Amygdala (tissue), 56 donors: Measurements from ENCODE around the gene LHX5.
A peak's percentile ranks its signal among the peaks of the same experiment; 100 is the strongest.

Experiments
- DNase-seq, 56 donors: peaks; one replicate each; lab custom pipeline; 2025; lab: John Stamatoyannopoulos, UW

LHX5 gene

DNA sequence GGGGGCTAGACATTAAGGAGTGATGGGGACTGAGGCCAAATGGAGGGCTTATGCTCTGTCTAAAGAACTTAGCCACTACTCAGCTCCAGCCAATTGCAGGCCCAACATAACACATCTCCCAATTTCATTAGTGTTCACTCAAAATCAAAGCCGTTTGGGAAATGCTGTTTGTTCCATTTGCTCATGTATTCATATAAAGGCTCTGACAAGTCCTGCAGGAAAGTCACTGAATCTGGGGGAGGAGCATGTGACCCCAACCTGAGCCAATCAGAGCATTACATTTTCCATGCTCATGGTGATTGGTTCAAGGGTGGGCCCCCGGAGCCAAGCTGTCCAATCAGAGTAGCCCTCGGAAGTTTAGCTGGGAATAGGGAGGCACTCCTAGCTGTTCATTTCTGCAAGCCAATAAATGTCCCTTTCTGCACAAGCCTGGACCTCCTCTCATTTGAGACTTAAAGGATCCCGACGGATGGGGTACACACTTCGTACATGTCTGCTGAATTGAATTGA, 28.6 kb downstream of the LHX5 start:
- no peak for DNase-seq

DNA sequence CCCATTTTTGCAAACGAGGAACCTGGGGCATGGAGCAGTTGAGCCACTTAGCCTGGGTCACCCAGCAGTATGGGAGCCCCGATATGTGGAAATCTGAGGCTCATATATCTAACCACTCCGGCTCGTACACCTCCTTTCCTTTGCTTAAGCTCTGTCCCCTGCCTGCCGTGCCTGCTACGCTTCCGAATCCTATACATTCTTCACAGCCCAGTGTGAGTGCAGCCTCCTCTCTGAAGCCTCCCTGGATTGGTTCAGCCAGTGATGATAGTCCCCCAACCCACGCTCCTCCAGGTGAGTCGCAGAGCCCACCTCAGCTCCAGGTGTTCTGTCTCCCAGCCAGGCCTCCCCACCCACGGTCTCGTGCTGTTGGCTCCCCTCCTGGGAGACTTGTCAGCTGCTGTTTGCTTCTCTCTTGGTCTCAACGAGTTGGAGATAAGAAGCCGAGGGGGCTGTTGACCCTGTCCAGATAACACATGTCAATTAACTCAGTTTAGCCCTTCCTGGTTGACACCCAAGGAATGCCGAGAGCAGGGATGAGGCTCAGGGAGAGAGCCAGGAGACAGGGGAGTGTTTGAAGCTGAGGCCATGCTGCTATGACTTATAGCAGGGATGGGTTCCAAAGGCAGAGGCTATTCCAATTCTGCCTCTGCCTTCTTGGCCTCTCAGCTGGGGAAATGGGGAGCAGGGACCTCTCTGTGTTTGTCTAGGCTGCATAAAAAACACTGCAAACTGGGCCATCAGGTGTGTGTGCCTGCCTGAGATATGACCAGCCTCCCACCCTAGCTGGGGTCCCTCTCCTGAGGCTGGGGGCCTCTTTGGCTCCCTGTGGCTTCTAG, 30.5 kb downstream of the LHX5 start:
- no peak for DNase-seq

DNA sequence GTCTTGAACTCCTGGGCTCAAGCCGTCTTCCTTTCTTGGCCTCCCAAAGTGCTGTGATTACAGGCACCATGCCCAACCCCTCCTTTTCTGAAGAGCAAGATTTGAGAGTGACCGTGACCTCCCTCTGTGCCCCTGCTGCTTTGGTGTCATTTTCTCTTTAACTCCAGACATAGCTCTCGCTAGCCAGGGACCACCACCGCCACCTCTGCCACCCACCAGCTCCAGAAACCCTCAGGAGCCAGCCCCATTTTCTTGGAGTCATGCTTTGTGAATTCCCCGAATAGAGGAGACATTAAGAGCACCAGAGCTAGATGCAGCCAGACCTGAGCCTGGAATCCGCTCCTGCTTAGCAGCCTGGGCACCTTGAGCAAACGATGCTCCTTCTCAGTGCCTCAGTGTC, 31.3 kb downstream of the LHX5 start:
- DNase-seq: no peak

DNA sequence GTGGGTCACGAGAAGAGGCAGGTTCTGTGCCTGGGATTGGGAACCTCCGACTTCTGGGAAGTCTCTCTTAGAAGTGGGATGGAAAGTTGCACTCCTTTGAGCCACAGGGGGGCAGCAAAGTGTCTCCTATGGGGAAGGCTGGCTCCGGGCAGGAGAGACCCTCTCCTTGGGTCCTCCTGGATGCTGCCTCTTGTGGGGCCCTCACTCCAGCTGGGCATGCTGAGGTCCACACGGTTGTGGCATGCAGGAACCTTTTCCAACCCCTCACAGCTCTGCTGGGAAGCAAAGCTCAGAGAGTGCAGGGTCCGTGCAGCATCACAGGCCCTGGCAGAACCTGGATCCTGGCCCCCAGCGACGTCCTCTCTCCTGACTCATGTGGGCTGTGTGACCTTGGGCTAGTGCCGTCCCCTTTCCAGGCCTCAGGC, 32.1 kb downstream of the LHX5 start:
- DNase-seq: peak in 23 of 56 donors; percentile 1 to 46 (median 18)

DNA sequence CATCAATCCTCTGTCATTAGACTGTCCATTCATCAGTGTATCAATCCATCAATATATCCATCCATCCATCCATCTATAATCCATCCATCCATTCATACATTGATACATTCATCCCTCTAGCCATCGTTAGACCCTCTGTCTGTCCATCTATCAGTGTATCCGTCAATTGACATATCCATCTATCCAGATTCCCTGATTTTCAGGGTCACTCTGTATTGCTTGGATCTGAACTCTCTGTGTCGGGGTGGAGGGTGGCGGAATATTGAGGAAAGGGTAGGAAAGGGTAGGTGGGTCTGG, 32.4 kb downstream of the LHX5 start:
- DNase-seq: no peak

DNA sequence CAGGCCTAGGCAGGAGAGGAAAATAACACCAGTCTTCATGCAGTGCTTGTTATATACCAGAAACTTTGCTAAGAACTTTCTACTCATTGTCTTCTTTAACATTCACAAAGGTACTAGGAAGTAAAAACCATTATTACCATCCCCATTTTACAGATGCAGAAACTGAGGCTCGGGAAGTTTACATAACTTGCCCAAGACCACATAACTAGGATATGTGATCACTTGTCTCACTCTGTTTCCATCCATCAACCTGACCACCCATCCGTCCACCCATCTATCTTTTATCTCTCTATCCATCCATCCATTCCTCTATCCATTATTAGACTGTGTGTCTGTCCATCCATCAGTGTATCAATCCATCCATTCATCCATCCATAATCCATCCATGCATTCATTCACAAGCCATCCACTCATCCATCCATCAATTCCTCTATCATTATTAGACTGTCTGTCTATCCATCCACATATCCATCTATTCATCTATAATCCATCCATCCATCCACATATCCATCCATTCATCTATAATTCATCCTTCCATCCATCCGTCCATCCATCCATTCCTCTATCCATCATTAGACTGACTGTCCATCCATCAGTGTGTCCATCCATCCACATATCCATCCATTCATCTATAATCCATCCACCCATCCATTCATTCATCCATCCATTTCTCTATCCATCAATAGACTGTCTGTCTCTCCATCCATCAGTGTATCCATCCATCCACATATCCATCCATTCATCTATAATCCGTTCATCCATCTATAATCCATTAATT, 33.0 kb downstream of the LHX5 start:
- no peak for DNase-seq

DNA sequence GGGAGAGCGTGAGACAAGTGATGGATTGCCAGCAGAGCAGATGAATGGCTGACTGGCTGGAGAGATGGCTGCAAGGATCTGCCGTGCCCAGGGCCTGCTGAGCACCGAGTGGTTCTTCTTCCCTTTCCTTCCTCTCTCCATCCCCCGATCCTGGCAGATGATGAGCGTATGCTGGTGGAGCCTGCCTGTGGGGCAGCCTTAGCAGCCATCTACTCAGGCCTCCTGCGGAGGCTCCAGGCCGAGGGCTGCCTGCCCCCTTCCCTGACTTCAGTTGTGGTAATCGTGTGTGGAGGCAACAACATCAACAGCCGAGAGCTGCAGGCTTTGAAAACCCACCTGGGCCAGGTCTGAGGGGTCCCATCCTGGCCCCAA, 34.0 kb downstream of the LHX5 start:
- no peak for DNase-seq

DNA sequence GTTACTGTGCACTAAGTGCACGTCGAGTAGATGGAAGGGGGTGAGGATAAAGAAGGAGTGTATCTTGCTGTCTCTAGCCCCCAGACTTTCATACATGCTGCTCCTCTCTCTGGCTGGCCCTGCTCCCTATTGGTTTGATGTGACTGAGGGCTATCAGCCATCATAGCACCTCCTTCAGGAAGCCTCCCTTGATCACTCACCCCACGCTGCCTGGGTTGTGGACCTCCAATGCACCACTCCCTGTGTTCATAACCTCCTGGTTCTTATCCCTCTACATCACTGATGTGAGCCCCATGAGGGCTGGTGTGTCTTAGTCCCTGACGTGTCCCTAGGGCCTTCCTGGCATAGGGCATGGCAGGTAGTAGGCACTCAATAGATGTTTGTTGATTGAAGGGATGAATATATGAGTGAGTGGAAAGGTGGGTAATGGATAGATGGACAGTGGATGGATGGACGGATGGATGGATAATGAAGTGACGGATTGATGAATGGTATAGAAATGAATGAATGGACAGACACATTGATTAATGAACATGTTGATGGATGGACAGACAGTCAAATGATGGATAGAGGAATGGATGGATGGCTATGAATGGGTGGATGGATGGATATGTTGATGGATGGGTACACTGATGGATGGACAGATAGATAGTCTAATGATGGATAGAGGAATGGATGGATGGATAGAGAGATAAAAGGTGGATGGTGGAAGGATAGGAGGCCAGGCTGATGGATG, 34.5 kb downstream of the LHX5 start:
- no peak for DNase-seq

DNA sequence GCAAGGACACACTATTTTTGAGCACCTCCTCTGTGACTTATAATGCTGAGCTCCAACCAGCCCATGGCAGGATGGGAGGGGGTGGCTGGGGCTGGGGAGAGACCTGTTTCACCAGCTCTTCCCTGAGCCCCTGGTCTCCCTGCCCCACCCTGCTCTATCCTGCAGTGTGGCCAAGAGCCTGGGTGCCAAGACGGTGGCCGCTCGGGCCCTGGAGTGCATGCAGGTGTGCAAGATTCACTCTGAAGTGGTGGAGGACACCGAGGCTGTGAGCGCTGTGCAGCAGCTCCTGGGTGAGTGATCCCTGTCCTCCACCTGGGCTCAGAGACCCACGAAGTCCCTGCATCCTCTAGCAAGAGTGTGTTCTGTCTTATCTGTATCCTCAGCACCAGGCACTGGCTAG, 35.1 kb downstream of the LHX5 start:
- DNase-seq: no peak

DNA sequence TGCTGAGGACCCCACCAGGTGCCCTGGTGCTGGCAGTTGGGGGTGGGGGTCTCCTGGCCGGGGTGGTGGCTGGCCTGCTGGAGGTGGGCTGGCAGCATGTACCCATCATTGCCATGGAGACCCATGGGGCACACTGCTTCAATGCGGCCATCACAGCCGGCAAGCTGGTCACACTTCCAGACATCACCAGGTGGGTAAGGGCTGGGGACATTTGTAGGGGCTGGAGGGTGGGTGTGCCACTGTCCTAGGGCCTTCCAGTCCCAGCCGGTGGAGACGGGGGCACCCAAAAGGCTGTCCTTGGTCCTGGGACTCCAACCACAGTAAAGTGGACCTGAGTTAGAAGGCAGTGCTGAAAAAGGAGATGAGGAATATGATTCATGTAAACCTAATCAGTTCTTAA, 36.3 kb downstream of the LHX5 start:
- no peak for DNase-seq

DNA sequence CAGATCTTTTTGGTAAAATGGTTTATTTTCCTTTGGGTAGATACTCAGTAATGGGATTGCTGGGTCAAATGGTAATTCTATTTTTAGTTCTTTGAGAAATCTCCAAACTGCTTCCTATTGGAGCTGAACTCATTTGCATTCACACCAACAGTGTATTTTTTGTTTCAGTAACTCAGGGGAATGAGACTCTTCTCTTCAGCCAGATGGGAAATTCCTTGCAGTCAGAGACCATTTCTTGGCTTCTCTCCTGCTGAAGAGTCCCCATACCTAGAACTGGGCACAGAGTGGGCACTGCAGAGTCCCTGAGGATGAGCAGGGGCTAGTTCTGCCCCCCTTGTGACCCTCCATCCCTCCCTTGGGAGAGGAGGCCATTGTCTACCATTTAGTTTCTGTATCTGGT, 38.7 kb downstream of the LHX5 start:
- DNase-seq: no peak

DNA sequence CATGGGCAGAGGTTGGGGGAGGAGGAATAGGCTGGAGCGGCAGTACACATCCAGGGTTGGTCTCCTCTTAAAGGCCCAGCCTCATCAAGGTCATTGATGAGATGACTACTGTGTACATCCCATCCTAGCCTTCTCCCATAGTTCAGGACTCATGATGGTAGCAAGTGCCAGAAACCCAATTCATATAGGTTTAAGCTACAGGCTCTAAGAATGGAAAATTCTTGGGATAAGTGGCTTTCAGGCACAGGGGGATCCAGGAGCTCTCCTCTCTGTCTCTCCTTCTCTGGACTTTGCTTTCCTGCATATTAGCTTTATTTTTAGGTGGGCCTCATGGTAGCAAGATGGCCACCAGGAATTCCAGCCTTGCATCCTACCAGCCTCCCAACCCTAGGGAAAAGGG, 43.2 kb downstream of the LHX5 start:
- no peak for DNase-seq

DNA sequence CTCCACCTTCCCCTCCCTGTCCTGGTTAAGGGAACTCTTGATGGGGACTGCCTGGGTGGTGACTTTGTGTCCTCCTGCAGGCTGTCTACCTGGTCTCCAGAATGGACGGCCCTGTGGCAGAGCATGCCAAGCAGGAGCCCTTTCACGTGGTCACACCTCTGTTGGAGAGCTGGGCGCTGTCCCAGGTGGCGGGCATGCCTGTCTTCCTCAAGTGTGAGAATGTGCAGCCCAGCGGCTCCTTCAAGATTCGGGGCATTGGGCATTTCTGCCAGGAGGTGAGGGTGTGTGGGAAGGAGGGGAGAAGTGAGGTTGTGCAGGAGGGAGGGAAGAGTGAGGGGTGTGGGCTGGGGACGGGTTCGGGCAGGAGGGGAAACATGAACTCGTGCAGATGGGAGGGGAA, 43.8 kb downstream of the LHX5 start:
- DNase-seq: no peak

DNA sequence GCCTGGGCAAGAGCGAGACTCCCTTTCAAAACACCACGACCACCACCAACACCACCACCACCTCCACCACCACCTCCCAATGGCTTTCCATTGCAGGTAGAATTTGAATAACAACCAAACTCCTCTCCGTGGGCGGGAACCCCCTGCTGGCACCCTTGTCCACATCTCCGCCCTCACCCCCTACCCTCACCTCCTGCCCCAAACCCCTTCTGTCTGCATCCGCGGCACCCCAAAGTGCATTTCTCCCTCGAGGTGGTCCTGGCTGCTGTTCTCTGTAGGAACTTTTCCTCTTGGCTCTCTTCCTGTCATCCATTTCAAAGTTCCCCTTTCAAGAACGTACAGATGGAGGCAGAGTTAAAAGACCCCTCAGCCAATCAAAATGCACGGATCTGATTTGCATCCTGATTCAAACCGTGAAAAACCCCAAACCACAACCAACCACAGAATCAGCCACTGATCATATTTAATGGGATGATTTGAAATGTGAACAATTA, 45.7 kb downstream of the LHX5 start:
- DNase-seq: no peak

DNA sequence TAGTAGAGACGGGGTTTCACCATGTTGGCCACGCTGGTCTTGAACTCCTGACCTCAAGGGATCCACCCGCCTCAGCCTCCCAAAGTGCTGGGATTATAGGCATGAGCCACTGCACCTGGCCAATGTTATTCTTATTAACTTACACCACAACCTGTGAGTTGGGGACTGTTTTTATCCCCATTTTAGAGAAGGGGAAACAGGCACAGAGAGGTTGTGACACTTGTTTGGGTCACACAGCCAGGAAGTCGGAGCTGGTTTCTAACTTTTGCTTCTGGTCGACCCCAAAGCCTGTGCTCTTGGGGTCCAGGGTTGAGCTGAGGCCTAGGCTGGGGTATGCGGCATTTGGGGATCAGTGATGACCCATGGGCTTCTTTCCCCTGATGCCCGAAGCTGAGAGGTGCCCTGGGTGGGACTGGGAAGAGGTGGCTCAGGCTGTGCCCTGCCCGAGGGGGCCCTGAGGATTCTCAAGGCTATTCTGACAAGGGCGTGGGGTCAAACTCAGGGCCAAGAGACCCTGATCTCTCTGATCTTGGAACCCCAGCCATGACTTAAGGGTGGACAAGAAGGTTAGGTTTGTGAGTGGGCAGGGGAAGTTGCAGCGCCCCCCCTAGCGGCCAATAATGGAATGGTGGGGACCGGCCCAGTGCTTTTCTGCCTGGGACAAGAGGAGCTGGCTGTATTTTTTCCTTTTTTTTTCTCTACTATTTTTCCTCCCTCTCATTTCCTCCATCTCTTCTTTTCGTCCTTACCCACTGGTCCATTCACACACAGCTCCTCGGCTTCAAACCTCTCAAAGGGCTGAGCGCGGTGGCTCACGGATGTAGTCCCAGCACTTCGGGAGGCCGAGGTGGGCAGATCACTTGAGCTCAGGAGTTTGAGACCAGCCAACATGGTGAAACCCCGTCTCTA, 46.5 kb downstream of the LHX5 start:
- peak in 32 of 56 donors; percentile 5 to 75 (median 24) for DNase-seq

DNA sequence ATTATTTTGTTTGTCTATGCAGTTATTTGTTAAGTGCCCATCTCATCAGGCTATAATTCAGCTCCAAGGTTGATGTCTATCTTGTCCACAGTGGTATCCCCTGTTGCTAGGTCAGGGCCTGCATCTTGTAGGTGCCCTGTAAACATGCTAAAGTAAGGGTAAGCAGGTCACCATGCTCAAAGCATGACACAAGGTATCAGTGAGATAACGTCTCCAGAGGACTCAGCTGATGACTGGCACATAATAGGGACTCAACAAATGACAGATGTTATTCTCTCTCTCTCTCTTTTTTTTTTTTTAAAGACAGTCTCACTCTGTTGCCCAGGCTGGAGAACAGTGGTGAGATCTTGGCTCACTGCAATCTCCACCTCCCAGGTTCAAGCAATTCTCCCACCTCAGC, 47.2 kb downstream of the LHX5 start:
- no peak for DNase-seq

DNA sequence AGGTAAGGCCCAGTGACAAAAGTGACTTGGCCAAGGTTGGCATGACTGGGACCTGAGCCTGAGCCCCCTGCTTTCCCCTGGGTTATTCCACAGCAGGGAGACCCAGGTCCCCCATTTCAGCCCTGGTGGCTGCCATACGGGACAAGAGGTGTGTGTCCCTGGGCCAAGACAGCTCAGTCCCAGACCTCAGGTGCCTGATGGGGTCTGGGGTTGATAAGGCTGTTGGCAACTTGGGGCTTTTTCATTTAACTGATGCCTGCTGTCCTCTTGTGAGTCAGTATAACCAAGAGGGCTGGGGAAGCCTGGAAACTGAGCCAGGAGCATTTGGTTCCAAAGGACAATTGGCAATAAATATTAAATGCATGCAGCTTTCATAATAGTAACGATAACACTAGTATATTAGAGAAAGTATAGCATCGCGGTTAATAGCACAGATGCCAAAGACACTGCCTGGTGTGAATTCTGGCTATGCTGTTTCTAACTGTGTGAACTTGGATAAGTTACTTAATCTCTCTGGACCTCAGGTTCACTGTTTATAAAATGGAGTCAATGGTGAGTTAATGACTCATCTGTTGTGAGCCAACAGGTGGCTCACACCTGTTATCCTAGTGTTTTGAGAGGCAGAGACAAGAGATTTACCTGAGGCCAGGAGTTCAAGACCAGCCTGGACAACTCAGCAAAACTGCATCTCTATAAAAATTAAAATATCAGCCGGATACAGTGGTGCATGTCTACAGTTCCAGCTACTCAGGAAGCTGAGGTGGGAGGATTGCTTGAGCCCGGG, 48.6 kb downstream of the LHX5 start:
- no peak for DNase-seq

DNA sequence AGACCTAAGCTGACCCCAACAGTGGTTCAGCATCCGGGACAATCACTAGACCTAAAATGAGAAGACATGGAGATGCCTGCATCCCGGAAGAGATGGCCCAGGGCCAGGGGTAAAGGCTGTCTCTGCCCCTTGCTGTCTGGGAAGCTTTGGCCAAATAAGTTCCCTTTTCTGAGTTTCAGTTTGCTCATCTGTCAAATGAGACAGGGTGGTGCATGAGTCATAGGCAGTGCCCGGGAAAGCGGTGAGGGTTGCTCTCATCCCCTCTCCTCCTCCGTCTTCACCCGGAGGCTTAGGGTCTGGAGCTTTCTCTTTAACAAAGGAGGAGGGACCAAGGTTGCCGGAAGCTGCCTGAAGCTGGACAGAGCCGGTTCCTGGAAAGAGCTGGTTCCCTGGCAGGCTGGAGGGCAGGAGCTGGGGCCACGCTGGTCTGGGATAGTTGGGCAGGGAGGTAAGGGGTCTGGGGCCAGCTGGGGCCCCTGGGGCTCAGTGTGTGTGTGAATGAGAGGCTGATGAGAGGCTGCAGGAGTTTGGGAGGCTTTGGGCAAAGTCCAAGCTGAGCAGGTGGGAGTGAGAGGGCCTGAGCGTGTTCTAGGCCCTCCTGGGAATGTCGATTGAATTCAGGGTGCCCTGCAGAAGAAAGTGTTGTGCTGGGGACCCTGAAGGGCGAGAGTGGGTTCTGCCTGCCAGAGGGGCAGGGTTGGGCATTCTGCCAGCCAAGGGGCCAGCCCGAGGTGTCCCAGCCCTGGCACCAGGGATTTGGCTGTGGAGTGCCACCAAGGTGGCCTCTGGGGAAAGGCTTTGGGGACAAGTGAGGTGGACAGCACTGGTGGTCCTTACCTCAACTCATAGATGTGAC, 49.4 kb downstream of the LHX5 start, which contains the start of gene SDSL:
TSS of gene SDSL (plus strand) at position 351 of the 856 bp plus-strand sequence. CDS start 5,603 bp downstream, outside the sequence.
- peak in 41 of 56 donors; percentile 13 to 75 (median 44) for DNase-seq
